ENCODE data around the gene TM2D1.
"Not testable (repeated sequence)": the region's sequence is repeated elsewhere in the genome, so short reads cannot be mapped to it uniquely, and the experiment has no call there.

TM2D1 gene

GRCh38 chr1:61724813-61725694 is at the start of gene TM2D1:
TM2D1 (minus strand) TSS chr1:61725141; CDS start chr1:61725120, 21 bp downstream.
- peak; percentile 81 for DNase-seq (ENCODE audit: low read depth, low spot score)

GRCh38 chr1:61770131-61770530 is 45.2 kb upstream of the TM2D1 start:
- no peak for DNase-seq (ENCODE audit: low read depth, low spot score)

- DNase-seq (ENCODE audit: low read depth, low spot score) = no peak
These were observed 33.0 kb upstream of the TM2D1 start for GRCh38 chr1:61757950-61758349.

DNA sequence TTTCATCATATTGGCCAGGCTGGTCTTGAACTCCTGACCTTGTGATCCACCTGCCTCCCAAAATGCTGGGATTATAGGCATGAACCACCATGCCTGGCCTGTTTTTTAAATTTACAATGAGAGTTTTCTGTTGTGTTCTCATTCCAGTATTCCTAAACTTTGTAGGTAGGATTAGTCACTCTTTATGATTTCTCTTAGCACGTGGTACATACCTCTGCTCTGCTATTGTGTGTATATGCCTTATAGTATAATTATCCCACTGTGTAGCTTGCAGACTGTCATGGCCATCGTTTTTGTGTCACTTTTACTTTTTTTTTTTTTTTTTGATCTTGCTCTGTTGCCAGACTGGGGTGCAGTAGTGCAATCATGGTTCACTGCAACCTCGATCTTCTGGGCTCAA is 31.8 kb upstream of the TM2D1 start:
- DNase-seq (ENCODE audit: low read depth, low spot score) = no peak

- no peak for DNase-seq (ENCODE audit: low read depth, low spot score)
These were observed 29.6 kb upstream of the TM2D1 start for GRCh38 chr1:61754545-61754944.

DNA sequence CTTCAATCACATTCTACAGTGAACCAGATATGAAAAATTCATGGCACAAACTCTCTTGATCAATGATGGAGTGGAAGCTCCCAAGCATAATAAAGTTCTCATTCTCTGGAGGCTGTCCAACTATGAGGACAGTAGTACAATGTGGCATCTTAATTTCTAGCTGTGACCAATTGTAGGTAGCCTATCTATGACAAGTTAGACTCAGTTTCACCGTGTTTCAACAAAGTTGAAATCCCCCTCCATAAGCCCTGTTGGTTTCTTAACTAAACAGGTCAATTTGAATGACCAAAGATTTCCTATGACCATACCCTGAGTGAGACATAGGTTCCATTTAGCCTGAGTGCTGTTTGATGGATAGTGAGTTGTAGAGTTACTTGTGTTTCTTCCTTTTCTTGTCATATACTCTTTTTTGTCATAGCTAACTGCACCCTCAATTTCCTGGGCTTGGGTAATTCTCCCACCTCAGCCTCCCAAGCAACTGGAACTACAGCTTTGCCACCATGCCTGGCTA is 29.1 kb upstream of the TM2D1 start:
- no peak for DNase-seq (ENCODE audit: low read depth, low spot score)

- DNase-seq (ENCODE audit: low read depth, low spot score) = no peak
These were observed 28.0 kb upstream of the TM2D1 start for GRCh38 chr1:61752921-61753389.

- no peak for DNase-seq (ENCODE audit: low read depth, low spot score)
These were observed 24.6 kb upstream of the TM2D1 start for GRCh38 chr1:61749574-61749973.

DNA sequence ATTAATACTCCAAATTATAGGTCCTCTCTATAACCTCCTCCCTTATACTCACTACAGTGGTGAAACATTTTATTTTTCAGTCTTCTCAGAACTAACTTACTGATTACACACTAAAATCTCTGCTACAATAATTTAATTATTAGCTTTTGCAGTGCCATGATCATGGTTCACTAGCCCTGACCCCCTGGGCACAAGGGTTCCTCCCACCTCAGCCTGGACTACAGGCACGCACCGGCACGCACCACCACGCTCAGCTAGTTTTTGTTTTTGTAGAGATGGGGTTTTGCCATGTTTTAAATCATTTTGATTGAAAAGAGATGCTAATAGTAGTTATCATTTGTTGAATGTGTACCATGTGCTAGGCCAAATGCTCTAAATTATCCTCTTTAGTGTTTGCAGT is 23.6 kb upstream of the TM2D1 start:
- DNase-seq (ENCODE audit: low read depth, low spot score) = no peak

DNA sequence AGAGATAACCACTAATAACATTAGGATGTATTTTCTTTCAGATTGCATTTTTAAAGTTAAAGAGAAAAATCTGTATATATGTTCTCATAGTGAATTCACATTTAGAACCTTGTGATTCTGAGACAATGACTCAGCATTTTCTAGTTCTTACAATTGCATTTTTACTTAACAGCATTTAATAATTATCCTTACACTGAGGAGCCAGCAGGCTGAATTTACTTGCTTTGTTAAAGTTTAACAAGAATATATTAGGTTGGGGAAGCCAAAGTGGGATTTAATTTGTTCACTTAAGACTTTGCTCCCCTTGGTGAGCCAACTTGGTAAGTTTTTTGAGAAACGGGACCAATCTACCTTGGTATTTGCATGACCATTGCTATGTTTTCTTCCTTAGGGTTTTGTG is 21.9 kb upstream of the TM2D1 start:
- no peak for DNase-seq (ENCODE audit: low read depth, low spot score)

DNA sequence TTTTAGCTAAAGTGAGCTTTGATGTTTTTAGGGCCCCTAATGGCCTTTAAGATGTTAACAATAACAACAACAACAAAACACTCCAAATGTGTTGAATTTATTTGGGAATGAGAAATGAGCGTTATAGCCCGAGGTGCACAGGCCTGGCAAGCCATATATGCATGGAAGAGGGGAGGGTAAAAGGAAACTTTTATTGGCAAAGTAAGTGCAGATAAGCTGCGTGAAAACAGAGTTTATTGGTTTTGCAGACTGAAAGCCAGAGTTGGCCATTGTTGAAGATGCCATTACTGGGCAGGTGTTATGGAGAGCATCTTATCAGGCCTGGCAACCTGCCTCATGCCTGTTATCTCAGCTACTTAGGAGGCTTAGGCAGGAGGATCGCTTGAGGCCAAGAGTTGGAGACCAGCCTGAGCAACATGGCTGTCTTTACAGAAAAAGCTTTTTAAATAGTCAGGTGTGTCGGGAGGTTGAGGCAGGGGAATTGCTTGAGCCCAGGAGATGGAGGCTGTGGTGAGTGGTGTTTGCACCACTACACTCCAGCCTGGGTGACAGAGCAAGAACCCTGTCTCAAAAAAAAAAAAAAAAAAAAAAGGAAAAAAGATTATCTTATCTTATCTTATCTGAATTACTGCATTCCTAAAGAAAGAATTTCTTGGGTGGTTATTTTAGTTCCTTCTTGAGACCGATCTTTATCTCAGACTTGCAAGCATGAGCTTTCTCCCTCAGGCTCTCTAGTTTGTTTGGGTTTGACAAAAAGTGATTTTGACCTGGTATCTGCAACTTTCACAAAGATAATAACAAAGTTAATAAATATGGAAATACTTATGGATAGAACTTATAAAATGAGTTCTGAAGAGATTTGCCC is 19.0 kb upstream of the TM2D1 start:
- no peak for DNase-seq (ENCODE audit: low read depth, low spot score)

DNA sequence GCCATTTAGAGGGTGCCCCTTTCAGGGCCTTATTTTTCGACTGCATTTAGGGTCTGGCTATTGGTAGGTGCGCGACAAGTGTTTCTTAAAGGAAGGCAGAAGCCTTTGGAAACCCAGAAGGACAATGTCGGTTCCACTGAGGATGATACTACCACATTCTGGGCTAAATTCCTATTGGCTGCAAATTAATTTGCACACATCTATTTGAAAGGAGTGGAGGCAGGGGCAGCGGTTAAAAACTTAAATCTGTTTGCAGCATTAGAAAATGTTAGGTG is 18.4 kb upstream of the TM2D1 start:
- DNase-seq (ENCODE audit: low read depth, low spot score) = no peak

DNA sequence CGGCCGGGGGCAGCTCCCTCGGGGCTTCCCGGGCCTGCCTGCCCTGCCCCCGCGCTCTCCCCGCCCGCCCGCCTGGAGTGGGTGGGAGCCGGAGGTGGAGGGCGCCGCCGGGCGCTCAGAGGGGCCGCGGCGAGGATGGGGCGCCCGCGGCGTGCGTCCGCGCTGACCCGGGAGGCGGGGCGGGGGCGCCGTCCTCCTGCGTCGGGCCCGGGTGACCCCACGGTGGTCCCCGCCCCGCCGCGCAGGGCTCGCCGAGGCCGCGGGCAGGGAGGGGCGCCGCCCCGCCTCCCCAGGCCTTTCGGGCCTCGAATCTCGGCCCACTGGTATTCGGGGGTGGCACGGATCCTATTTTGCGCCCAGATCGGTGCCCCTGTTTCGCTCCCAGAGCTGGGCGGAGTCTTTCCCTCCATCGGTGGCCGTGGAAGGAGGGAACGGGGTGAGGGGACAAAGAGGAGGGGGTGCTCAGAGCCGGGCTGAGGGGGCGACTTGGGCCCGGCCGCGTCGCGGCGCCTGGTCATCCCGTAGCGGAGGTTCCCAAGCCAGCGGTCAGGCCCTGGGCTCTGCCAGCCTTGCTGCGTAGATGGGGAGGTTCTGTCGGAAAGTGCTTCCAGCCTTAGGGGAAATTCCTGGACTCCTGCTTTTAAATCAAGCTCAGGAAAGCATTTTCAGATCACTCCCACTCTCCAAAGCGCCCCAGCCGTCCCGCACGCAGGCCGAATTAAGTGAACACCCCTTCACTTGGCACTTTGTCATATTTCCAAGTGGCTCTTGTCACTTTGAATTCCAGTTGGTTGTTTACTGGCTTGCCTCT is 17.9 kb upstream of the TM2D1 start:
- no peak for DNase-seq (ENCODE audit: low read depth, low spot score)

GRCh38 chr1:61741711-61742619 is 17.0 kb upstream of the TM2D1 start, which contains the start of gene PATJ:
PATJ (plus strand) TSS chr1:61742480; CDS start chr1:61762893, 20,413 bp downstream.
- DNase-seq (ENCODE audit: low read depth, low spot score) = peak; percentile 28

DNA sequence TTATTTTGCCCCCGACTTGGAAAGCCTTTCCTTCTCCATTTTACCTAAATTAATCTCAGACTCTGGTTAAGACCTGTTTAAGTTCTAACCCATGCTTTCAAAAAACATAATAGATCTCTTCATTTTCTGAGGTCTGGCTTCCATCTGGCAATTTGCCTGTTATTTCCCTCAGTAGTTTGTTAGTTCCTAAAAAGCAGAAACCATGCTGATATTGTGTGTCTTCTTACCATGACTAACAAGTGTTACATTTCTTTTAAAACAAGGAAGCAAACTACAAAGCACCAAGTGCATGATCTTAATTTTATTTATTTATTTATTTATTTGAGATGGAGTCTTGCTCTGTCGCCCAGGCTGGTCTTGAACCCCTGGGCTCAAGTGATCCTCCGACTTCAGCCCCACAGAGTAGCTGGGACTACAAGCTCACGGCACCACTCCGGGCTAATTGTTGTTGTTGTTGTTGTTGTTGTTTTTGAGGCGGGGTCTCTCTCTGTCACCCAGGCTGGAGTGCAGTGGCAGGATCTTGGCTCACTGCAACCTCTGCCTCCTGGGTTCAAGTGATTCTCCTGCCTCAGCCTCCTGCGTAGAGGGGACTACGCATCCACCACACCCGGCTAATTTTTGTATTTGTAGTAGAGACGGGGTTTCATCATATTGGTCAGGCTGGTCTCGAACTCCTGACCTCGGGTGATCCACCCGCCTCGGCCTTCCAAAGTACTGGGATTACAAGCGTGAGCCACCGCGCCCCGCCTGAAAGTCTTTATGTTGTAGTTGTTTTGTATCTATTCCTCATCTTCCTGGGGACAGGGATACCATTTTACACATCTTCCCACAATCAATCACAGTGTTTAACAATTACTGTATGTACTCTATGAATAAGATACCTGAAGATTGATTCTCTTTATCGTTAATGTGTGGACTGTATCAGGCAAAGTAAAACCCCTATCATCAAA is 16.1 kb upstream of the TM2D1 start:
- no peak for DNase-seq (ENCODE audit: low read depth, low spot score)

DNA sequence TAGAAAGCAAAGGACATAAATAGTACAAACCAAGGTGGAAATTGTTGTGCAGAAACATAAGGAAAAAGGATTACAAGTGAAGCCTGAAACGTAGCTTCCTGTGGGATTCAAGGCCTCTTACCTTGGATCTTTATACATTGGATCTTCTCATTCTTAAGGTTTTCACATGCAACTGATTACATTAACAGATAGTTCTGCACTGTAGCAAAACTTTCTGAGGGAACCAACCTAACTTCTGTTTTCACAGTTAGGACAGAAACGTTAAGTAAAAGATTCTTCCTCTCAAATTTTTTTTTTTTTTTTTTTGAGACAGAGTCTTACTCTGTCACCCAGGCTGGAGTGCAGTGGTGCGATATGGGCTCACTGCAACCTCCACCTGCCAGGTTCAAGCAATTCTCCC is 7.8 kb upstream of the TM2D1 start:
- no peak for DNase-seq (ENCODE audit: low read depth, low spot score)

DNA sequence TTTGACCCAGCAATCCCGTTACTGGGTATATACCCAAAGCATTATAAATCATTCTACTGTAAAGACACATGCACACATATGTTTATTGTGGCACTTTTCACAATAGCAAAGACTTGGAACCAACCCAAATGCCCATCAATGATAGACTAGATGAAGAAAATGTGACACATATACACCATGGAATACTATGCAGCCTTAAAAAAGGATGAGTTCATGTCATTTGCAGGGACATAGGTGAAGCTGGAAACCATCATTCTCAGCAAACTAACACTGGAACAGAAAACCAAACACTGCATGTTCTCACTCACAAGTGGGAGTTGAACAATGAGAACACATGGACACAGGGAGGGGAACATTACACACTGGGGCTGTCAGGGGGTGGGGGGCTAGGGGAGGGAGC is 5.7 kb upstream of the TM2D1 start:
- not testable (repeated sequence) for DNase-seq (ENCODE audit: low read depth, low spot score)

GRCh38 chr1:61727544-61727943 is 2.6 kb upstream of the TM2D1 start:
- no peak for DNase-seq (ENCODE audit: low read depth, low spot score)

- DNase-seq (ENCODE audit: low read depth, low spot score) = no peak
These were observed 482 bp downstream of the TM2D1 start for GRCh38 chr1:61724506-61724812.

Measured in activated CD4-positive, CD25-positive, alpha-beta regulatory T cell treated with anti-CD3 and anti-CD28 coated beads, Interleukin-2, amount 50 U/mL, for 16 hours (primary cell).